Adrenal gland (tissue), 12 donors: Measurements from ENCODE around the gene RRAD. TPM values are rescaled to one million over a fixed set of nuclear protein-coding genes. Genes with fewer than 3 reads are reported as not detected.
A peak's percentile ranks its signal among the peaks of the same experiment; 100 is the strongest.

Experiments used
- DNase-seq, 7 donors: peaks; one replicate each; pipeline ENCODE4 v3.0.0-alpha.2; 2019 to 2020
- H3K27ac ChIP-seq, 5 donors: fragments of 200-600 bp; sonication (generic) in 4 of 5; 1 replicate in 3 of 5; 2 replicates in 2 of 5; pipeline versions ENCODE4 v1.5.1 to v1.8.0; 2016 to 2020; ENCODE audit warnings: mild to moderate bottlenecking in 1 of 5
- H3K27me3 ChIP-seq: fragments of 200-600 bp; 2 replicates; pipeline ENCODE4 v1.8.0; 2021
- H3K36me3 ChIP-seq, 2 donors: fragments of 200-600 bp; replicated peaks in 1 of 2; 1 replicate in 1 of 2; 2 replicates in 1 of 2; pipeline versions ENCODE4 v1.5.1 to v1.8.0; 2018 to 2022
- H3K4me1 ChIP-seq, 2 donors: fragments of 200-600 bp; replicated peaks in 1 of 2; 1 replicate in 1 of 2; 2 replicates in 1 of 2; pipeline versions ENCODE4 v1.5.1 to v1.8.0; 2018 to 2021
- H3K4me3 ChIP-seq, 4 donors: fragments of 200-600 bp; sonication (generic) in 3 of 4; one replicate each; pipeline ENCODE4 v1.5.1; 2016 to 2018
- H3K9me3 ChIP-seq, 3 donors: fragments of 200-600 bp; sonication (generic) in 1 of 3; replicated peaks in 1 of 3; 1 replicate in 2 of 3; 2 replicates in 1 of 3; pipeline versions ENCODE4 v1.5.1 to v1.8.0; 2016 to 2021
- POLR2A ChIP-seq, 2 donors: fragments of 450-650 bp; IDR thresholded peaks; one replicate each; pipeline ENCODE4 v1.6.1; 2017; ENCODE audit warnings: antibody characterized with exemption in 2 of 2, mild to moderate bottlenecking in 2 of 2, moderate library complexity in 1 of 2
- WGBS, 4 donors: extraction: QIAGEN DNeasy Blood & Tissue Kit in 2 of 4; methylation state at CpG; one replicate each; pipeline versions ENCODE4 v1.1.5 to v1.1.7; 2013 to 2017; 5-methylcytosine and 5-hydroxymethylcytosine counted together
- intact Hi-C, 2 donors: fragments of 100-400 bp; cut with DNase I; formaldehyde crosslinking; loops; one replicate each; pipeline versions ENCODE4 v1.14.1 to v1.15.0; 2022 to 2023
- polyA plus RNA-seq, 3 donors: library from polyadenylated mRNA; stranded (reverse); fragments of 200-250 nt in 2 of 3; fragments of 350-450 nt in 1 of 3; fragmentation: Illumina TruSeq in 1 of 3; extraction: RNeasy Lipid Tissue Mini Kit (QIAGEN cat#74804) in 1 of 3; gene quantifications; one replicate each; pipeline ENCODE4 v1.2.3, GENCODE V29; 2013 to 2014
- total RNA-seq, 9 donors: library from RNA; depleted of rRNA in 4 of 9; stranded (reverse); fragments of >200 nt in 4 of 9; fragments of 120-200 nt in 1 of 9; fragmentation: NEBNext Ultra II Directional in 1 of 9; extraction: Animal tissue kit (Norgen Biotek cat#: 25700) in 1 of 9; gene quantifications; one replicate each; pipeline versions ENCODE4 v1.1.0 to v1.2.4, GENCODE V29; 2013 to 2023
- TF ChIP-seq, protein P1 (sequence below), 6 experiments: fragments of 450-650 bp in 4 of 6; fragments of 200-600 bp in 2 of 6; sonication (generic) in 1 of 6; IDR thresholded peaks; 1 replicate in 5 of 6; 2 replicates in 1 of 6; pipeline versions ENCODE4 v1.5.1 to v1.8.0; 2016 to 2021; ENCODE audit warnings: antibody characterized with exemption in 6 of 6, mild to moderate bottlenecking in 2 of 6, moderate library complexity in 1 of 6
- donor health status: healthy with polysubstance abuse.
- donor health status: Bipolar disorder and iron deficiency.
- donor health status: DM: yes; HTN: yes; CAD: no.
- donor health status: DM: no; HTN: no; CAD: no.
- donor health status: DM: no; HTN: no; CAD: no.
- donor health status: DM: yes; HTN: yes; CAD: no.

The RRAD gene
- total and polyA plus RNA-seq, 12 donors, result 0.22 to 52.5 (median 13.0) TPM

DNA sequence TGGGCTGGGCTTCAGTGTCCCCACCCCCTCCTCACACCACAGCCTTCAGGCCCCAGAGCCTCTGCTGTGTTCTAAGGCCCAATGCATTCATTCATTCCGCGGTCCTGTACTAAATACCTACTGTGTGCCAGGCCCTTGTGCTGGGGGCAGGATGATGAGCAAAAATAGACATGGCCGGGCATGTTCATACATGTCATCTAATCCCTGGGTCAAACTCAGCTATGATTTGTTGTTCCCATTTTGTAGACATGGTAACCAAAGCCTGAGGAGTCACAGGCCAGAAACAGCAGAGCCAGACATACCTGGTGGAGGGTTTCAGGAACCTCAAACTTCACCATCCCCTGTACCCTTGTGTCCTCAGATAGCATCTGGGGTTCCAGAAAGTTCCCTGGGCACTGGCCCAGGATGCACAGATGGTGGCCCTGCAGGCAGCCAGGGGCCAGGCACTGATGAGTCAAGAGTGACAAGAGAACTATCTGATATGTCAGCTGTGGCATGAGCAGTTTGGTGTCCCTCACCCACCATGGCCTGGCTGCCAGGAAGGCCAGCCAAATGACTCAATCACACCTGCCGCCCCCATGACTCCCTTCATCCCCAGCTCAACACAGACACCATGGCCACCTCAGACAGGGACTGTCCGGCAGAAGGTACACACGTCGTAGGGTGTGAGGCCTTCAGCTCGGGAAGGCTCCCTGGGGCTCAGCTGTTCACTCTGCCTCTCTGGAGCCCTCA is 2.7 kb upstream of the RRAD start:
- intact Hi-C loops, result no loop called here
- WGBS, 4 donors, result 63 to 95% (median 79%) methylated on average over 3 to 8 of the region's 8 CpGs
- H3K9me3 ChIP-seq, result no peaks in the 10 kb centered on the region
- H3K36me3 ChIP-seq, result no peaks in the 10 kb centered on the region
- peaks cover 24 to 38% of the 10 kb centered on the region in 2 donors for H3K4me1 ChIP-seq
- TF ChIP-seq POLR2A (IDR thresholded peaks at IDR 0.05), result peak in 1 of 2 donors; percentile 45
- TF ChIP-seq, protein P1, sequence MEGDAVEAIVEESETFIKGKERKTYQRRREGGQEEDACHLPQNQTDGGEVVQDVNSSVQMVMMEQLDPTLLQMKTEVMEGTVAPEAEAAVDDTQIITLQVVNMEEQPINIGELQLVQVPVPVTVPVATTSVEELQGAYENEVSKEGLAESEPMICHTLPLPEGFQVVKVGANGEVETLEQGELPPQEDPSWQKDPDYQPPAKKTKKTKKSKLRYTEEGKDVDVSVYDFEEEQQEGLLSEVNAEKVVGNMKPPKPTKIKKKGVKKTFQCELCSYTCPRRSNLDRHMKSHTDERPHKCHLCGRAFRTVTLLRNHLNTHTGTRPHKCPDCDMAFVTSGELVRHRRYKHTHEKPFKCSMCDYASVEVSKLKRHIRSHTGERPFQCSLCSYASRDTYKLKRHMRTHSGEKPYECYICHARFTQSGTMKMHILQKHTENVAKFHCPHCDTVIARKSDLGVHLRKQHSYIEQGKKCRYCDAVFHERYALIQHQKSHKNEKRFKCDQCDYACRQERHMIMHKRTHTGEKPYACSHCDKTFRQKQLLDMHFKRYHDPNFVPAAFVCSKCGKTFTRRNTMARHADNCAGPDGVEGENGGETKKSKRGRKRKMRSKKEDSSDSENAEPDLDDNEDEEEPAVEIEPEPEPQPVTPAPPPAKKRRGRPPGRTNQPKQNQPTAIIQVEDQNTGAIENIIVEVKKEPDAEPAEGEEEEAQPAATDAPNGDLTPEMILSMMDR (IDR thresholded peaks at IDR 0.05), result no peak
- no peak overlapping the region for H3K4me3 ChIP-seq
- no peaks in the 10 kb centered on the region for H3K27me3 ChIP-seq
- peak overlapping the region in 4 of 5 donors; percentile 0 to 70 (median 52) for H3K27ac ChIP-seq
- DNase-seq, result peak; percentile 44 to 84 (median 74)

DNA sequence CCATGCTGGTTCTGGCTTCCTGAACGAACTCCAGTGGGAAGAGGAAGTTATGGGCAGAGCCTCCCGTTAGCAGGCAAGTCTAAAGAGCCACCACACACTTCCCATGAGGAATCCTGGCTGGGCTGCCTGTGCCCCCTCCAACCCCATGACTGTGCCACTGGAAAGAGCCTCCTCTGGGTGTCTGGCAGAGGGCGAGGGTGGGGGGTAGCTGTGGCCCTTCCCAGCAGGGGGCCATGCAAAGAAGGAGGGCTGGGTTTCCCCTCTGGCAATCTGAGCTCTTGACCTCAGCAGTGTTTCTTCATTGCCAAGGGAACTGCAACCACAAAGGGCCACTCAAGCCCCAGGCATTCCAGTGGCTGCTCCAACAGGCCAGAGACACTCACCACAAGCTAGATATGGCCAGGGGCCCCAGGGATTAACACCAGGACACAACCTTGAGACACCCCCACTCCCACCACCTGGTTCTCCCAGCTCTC is 1.7 kb upstream of the RRAD start:
- DNase-seq, result no peak
- TF ChIP-seq POLR2A (IDR thresholded peaks at IDR 0.05), result no peak
- TF ChIP-seq, protein P1 (IDR thresholded peaks at IDR 0.05), result no peak
- H3K27me3 ChIP-seq, result no peaks in the 10 kb centered on the region
- WGBS, 4 donors, result 54 to 80% (median 78%) methylated on average over 1 to 3 of the region's 3 CpGs
- H3K27ac ChIP-seq, result peak overlapping the region in 4 of 5 donors; percentile 46 to 72 (median 70)
- H3K4me1 ChIP-seq, result peaks cover 28 to 34% of the 10 kb centered on the region in 2 donors
- no peaks in the 10 kb centered on the region for H3K9me3 ChIP-seq
- intact Hi-C loops, result no loop called here
- H3K4me3 ChIP-seq, result no peak overlapping the region
- no peaks in the 10 kb centered on the region for H3K36me3 ChIP-seq

DNA sequence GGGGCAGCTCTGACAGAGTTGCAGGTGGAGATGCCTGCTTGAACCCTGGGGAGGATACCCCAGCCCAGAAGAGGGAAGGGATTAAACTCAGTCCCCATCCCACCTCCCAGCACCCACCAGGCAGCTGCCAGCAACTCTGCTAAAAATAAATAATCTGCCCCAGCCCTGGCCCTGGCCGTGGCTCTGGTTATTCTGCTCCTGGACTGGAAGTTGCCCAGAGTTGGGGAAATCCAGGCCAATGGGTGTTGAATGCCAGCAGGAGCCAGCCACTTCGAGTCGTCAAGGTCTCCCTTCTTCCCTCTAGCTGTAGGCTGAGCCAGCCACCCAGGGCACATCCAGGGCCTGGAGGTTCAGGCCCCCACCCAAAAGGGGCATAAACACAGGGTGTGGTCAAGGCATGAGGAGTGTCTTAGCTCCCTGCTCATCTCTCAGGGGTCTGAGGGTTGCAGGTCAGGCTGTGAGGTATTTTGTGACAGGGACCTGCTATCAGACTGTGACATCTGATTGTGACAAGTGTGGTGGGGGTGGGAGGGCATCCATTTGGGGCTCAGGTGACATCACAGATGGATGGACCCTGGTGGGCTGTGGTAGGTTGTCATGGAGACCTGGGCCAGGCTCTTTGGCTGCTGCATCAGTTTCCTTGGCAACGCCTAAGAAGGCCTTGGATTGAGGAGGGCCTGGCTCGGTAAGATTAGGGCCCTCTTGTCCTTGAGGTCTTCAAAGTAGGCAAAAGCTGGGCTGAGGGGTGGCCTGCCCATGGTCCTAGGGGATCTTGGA is 1.0 kb upstream of the RRAD start:
- Histone ChIP-seq H3K27ac (peak overlapping the region; percentile 7 to 72 (median 69)), H3K36me3 (no peaks in the 10 kb centered on the region), H3K27me3 (no peaks in the 10 kb centered on the region), H3K9me3 (no peaks in the 10 kb centered on the region), H3K4me1 (peaks cover 28 to 34% of the 10 kb centered on the region in 2 donors), H3K4me3 (no peak overlapping the region)
- intact Hi-C loops, result no loop called here
- DNase-seq, result peak; percentile 56 to 88 (median 81)
- whole genome bisulfite sequencing, 4 donors, result 34 to 59% (median 53%) methylated on average over 5 of the region's 5 CpGs
- peak in 1 of 2 donors; percentile 35 for TF ChIP-seq POLR2A (IDR thresholded peaks at IDR 0.05)
- TF ChIP-seq, protein P1 (IDR thresholded peaks at IDR 0.05), result no peak
